Stimulated activated naive CD4-positive, alpha-beta T cell treated with Interleukin-2 at 50 U/mL for 16 hours (primary cell): ENCODE results near the gene ROR1.
"Not testable (repeated sequence)": the region's sequence is repeated elsewhere in the genome, so short reads cannot be mapped to it uniquely, and the experiment has no call there.

Experiments used
- DNase-seq: peaks from one replicate; lab custom pipeline; 2025; lab: John Stamatoyannopoulos, UW

ROR1 gene

GRCh38 chr1:63759778-63760177, 14.0 kb upstream of the ROR1 start:
- DNase-seq: no peak

- DNase-seq: no peak
Observed at GRCh38 chr1:63770381-63770780, 3.4 kb upstream of the ROR1 start.

- no peak for DNase-seq
Observed at GRCh38 chr1:63772201-63772600, 1.6 kb upstream of the ROR1 start.

GRCh38 chr1:63772876-63773275, 941 bp upstream of the ROR1 start:
- no peak for DNase-seq

- DNase-seq: no peak
Observed at GRCh38 chr1:63773496-63773814, 362 bp upstream of the ROR1 start.

- no peak for DNase-seq
Observed at GRCh38 chr1:63774617-63775417, 1.0 kb downstream of the ROR1 start.

- DNase-seq: no peak
Observed at GRCh38 chr1:63775418-63776127, 1.8 kb downstream of the ROR1 start.

GRCh38 chr1:63777286-63777685, 3.5 kb downstream of the ROR1 start:
- DNase-seq: no peak

- DNase-seq: no peak
Observed at GRCh38 chr1:63777965-63778880, 4.4 kb downstream of the ROR1 start.

- DNase-seq: no peak
Observed at GRCh38 chr1:63779338-63780211, 5.8 kb downstream of the ROR1 start.

- DNase-seq: no peak
Observed at GRCh38 chr1:63780565-63780964, 6.7 kb downstream of the ROR1 start.

- no peak for DNase-seq
Observed at GRCh38 chr1:63782982-63783381, 9.2 kb downstream of the ROR1 start.

GRCh38 chr1:63784083-63784482, 10.3 kb downstream of the ROR1 start:
- DNase-seq: no peak

GRCh38 chr1:63784489-63785390, 10.9 kb downstream of the ROR1 start:
- DNase-seq: no peak

- not testable (repeated sequence) for DNase-seq
Observed at GRCh38 chr1:63787270-63787669, 13.5 kb downstream of the ROR1 start.

- DNase-seq: no peak
Observed at GRCh38 chr1:63787875-63788274, 14.1 kb downstream of the ROR1 start.

GRCh38 chr1:63789856-63790605, 16.2 kb downstream of the ROR1 start:
- no peak for DNase-seq

GRCh38 chr1:63790989-63791388, 17.2 kb downstream of the ROR1 start:
- DNase-seq: no peak

- no peak for DNase-seq
Observed at GRCh38 chr1:63792152-63792551, 18.3 kb downstream of the ROR1 start.

GRCh38 chr1:63793741-63794240, 20.0 kb downstream of the ROR1 start:
- DNase-seq: no peak
